OCI-LY7 (cell line): ENCODE measurements around the gene IQGAP1. TPM values are rescaled to one million over a fixed set of nuclear protein-coding genes. Genes with fewer than 3 reads are reported as not detected.

Experiments
- BruUV-seq: library from RNA; stranded (reverse); fragments of 400-500 nt; replicated peaks from 2 replicates; lab custom pipeline; 2021; lab: Mats Ljungman, UMichigan
- CTCF ChIA-PET: fragments of 300-600 bp; sonication (Branson Sonifier 250); formaldehyde crosslinking; loops from one replicate; lab custom pipeline; 2022; ENCODE audit warnings: antibody characterized with exemption; ENCODE audit not compliant: unreplicated experiment; lab: Charles Lee
- POLR2A ChIA-PET: fragments of 300-600 bp; sonication (Branson Sonifier 250); formaldehyde crosslinking; loops from one replicate; lab custom pipeline; 2022; ENCODE audit warnings: antibody characterized with exemption; lab: Charles Lee
- DNase-seq: peaks from one replicate; pipeline ENCODE4 v3.0.0-alpha.2; 2015; ENCODE audit warnings: low spot score
- H2AFZ ChIP-seq: fragments of 200-600 bp; sonication (generic), shearing (Covaris generic); 2 replicates; pipeline ENCODE4 v1.6.1; 2014; ENCODE audit warnings: mild to moderate bottlenecking, antibody characterized with exemption, low read length, moderate library complexity
- H3K27ac ChIP-seq: fragments of 200-600 bp; sonication (generic); 2 replicates; pipeline ENCODE4 v1.5.1; 2014; ENCODE audit warnings: mixed run types, low read depth, mild to moderate bottlenecking, moderate library complexity, low read length, inconsistent platforms; ENCODE audit not compliant: poor library complexity, severe bottlenecking
- H3K36me3 ChIP-seq: fragments of 200-600 bp; sonication (generic); 2 replicates; pipeline ENCODE4 v1.6.1; 2014; ENCODE audit warnings: mild to moderate bottlenecking, antibody characterized with exemption, low read length, moderate library complexity, mixed read lengths; ENCODE audit not compliant: insufficient read depth
- H3K4me1 ChIP-seq: fragments of 200-600 bp; sonication (generic); 2 replicates; pipeline ENCODE4 v1.5.1; 2014; ENCODE audit warnings: mild to moderate bottlenecking, low read length; ENCODE audit not compliant: insufficient read depth, poor library complexity, severe bottlenecking
- H3K4me2 ChIP-seq: fragments of 200-600 bp; sonication (generic); 2 replicates; pipeline ENCODE4 v1.6.1; 2014; ENCODE audit warnings: mild to moderate bottlenecking, low read length
- H3K4me3 ChIP-seq: fragments of 200-600 bp; sonication (generic); 2 replicates; pipeline ENCODE4 v1.5.1; 2014; ENCODE audit warnings: mild to moderate bottlenecking, low read depth, low read length; ENCODE audit not compliant: poor library complexity, severe bottlenecking
- H3K79me2 ChIP-seq: fragments of 200-600 bp; sonication (generic); 2 replicates; pipeline ENCODE4 v1.6.1; 2016; ENCODE audit warnings: low read depth, mild to moderate bottlenecking, low read length, moderate library complexity, mixed read lengths; ENCODE audit not compliant: insufficient read depth
- H3K9me2 ChIP-seq: fragments of 200-600 bp; sonication (generic); 2 replicates; pipeline ENCODE4 v1.6.1; 2016; ENCODE audit warnings: mild to moderate bottlenecking, low read length, mixed read lengths; ENCODE audit not compliant: insufficient read depth
- H3K9me3 ChIP-seq: fragments of 200-600 bp; sonication (generic); 2 replicates; pipeline ENCODE4 v1.6.1; 2014; ENCODE audit warnings: mild to moderate bottlenecking, mixed run types, low read length, mixed read lengths
- H4K20me1 ChIP-seq: fragments of 200-600 bp; sonication (generic); 2 replicates; pipeline ENCODE4 v1.6.1; 2014; ENCODE audit warnings: mild to moderate bottlenecking, antibody characterized with exemption, low read length, moderate library complexity, mixed read lengths; ENCODE audit not compliant: insufficient read depth
- CTCF ChIP-seq: fragments of 200-600 bp; sonication (generic); conservative IDR thresholded peaks from 2 replicates; pipeline ENCODE4 v1.5.1; 2014; ENCODE audit warnings: mild to moderate bottlenecking, antibody characterized with exemption, low read length, moderate library complexity, mixed read lengths
- EZH2phosphoT487 ChIP-seq: fragments of 200-600 bp; sonication (generic); IDR thresholded peaks from 2 replicates; pipeline ENCODE4 v1.6.1; 2018; ENCODE audit warnings: low read depth, borderline replicate concordance, mild to moderate bottlenecking, mixed run types, antibody characterized with exemption, low read length, moderate library complexity, mixed read lengths
- intact Hi-C: fragments of 100-400 bp; cut with micrococcal nuclease; formaldehyde crosslinking; loops from one replicate; pipeline ENCODE4 v1.10.0; 2022; ENCODE audit not compliant: unreplicated experiment
- total RNA-seq, 2 experiments: library from RNA; depleted of rRNA in 1 of 2; stranded (reverse); fragments of >200 nt in 1 of 2; shearing (Covaris generic) in 1 of 2; gene quantifications; 2 replicates each; pipeline ENCODE4 v1.2.3, GENCODE V29; 2014 to 2022

IQGAP1 gene
- total RNA-seq, 2 experiments from 2014 or later = 98.7 to 114 TPM

GRCh38 chr15:90471126-90471525 is 83.1 kb downstream of the IQGAP1 start:
- Histone ChIP-seq H3K4me3 (no peak overlapping the region), H3K4me2 (no peak overlapping the region), H2AFZ (no peak overlapping the region), H3K9me3 (no peaks in the 10 kb centered on the region), H3K79me2 (no peaks in the 10 kb centered on the region), H4K20me1 (no peaks in the 10 kb centered on the region), H3K9me2 (no peaks in the 10 kb centered on the region), H3K36me3 (peaks cover 72% of the 10 kb centered on the region), H3K4me1 (no peaks in the 10 kb centered on the region), H3K27ac (no peak overlapping the region)
- intact Hi-C loops = no loop called here
- POLR2A ChIA-PET = interaction anchor here (0.7 kb wide), 1 partner anchor 146 kb away, joined by 3 read pairs; no protein-coding TSS in a partner anchor
- CTCF ChIA-PET = no interaction called here
- TF ChIP-seq EZH2phosphoT487 (no peak), CTCF (no peak)
- no peak for DNase-seq
- BruUV-seq = no TSS peak

- Histone ChIP-seq H3K79me2 (no peaks in the 10 kb centered on the region), H3K9me2 (no peaks in the 10 kb centered on the region), H3K4me3 (no peak overlapping the region), H3K36me3 (peaks cover 73% of the 10 kb centered on the region), H2AFZ (no peak overlapping the region), H3K4me1 (no peaks in the 10 kb centered on the region), H3K4me2 (no peak overlapping the region), H3K9me3 (no peaks in the 10 kb centered on the region), H4K20me1 (no peaks in the 10 kb centered on the region), H3K27ac (no peak overlapping the region)
- DNase-seq = no peak
- TF ChIP-seq EZH2phosphoT487 (no peak), CTCF (no peak)
- CTCF ChIA-PET = no interaction called here
- intact Hi-C loops = no loop called here
- no TSS peak for BruUV-seq
- POLR2A ChIA-PET = no interaction called here
These were observed 83.7 kb downstream of the IQGAP1 start for GRCh38 chr15:90471769-90472168.

GRCh38 chr15:90478846-90479481 is 90.9 kb downstream of the IQGAP1 start:
- Histone ChIP-seq H3K9me3 (no peaks in the 10 kb centered on the region), H3K4me3 (no peak overlapping the region), H3K36me3 (peaks cover 76% of the 10 kb centered on the region), H3K9me2 (no peaks in the 10 kb centered on the region), H3K4me2 (peak overlapping the region; percentile 42), H2AFZ (no peak overlapping the region), H3K27ac (peak overlapping the region; percentile 47), H4K20me1 (no peaks in the 10 kb centered on the region), H3K79me2 (no peaks in the 10 kb centered on the region), H3K4me1 (peaks cover 22% of the 10 kb centered on the region)
- no peak for TF ChIP-seq CTCF
- no peak for TF ChIP-seq EZH2phosphoT487
- peak; percentile 72 for DNase-seq
- BruUV-seq = no TSS peak
- ChIA-PET CTCF (interaction anchor here (0.6 to 1.1 kb wide), 2 partner anchors 159 to 406 kb away, joined by 3 to 5 read pairs; no protein-coding TSS in a partner anchor), POLR2A (interaction anchor here (0.6 to 1.2 kb wide), 8 partner anchors 12 to 338 kb away, joined by 3 to 8 read pairs (median 4); no protein-coding TSS in a partner anchor)
- intact Hi-C loops = no loop called here
